HG03135 (cell line): ENCODE measurements around the gene CACNA1A.
"Not testable (repeated sequence)": the region's sequence is repeated elsewhere in the genome, so short reads cannot be mapped to it uniquely, and the experiment has no call there.

Experiments used
- ATAC-seq: cut with Tn5 transposase; IDR thresholded peaks from one replicate; pipeline ENCODE4 v1.9.1; 2021; ENCODE audit warnings: mild to moderate bottlenecking, moderate library complexity; ENCODE audit not compliant: unreplicated experiment

The CACNA1A gene

DNA sequence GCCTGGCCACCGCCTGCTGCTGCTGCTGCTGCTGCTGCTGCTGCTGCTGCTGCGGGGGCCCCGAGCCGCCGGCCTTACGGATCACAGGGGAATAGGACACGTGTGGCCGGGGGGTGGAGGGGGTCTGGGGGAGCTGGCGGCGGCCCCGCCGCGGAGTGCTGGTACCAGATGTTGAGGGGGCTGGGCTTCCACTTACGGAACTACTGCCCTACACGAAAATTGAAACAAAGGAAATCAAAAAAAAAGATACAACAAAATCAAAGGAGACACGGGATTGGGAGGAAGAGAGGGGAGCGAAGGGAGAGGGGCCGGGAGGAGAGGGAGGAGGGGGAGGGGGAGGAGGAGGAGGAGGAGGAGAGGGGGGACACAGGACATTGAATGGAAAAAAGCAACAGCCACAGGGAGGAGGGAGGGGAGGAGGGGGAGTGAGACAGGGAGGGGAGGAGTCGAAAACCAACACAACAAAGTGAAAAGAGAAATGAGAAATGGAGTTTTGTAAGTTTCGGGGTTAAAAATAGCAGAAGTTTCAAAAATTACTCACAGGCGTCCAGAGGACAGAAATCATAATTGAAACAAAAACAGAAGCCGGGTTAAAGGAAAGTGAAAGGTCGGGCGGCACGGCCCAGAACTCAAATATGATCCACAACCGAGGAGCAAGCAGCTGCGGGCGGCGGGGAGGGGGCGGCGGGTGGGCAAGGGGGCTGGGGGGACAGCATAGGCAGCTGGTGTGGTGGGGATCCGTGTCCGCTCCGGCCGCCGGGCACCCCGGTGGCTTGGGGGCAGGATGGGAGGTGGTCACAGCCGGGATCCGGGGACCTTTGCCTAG is 298.2 kb downstream of the CACNA1A start:
- ATAC-seq: peak; percentile 60

DNA sequence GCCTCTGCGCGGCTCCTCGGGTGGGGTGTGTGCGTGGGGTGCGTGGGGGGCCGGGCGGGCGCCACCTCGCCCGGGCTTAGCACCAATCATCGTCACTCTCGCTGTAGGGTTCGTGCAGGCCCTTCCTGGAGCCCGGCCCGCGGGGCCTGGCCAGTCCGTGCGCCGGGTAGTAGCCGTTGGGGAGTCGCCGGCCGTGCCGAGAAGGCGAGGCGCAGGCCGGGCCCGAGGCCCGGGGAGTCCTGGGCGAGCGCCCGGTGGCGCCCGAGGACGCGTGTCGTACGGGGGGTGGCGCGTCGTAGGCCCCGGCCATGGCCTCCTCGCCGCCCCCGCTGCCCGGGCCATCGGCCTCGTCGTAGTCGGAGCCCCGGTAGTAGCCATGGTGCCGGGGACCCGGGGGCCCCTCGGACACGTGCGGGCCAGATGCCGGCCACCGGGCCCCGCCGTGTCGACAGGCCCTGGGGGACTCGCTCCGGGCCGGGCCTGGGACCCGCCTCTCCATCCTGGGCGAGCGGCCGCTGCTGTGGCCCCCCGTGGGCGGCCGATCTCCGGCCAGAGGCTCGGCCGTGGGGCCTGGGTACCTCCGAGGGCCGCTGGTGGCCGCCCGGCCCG is 298.9 kb downstream of the CACNA1A start:
- no peak for ATAC-seq

DNA sequence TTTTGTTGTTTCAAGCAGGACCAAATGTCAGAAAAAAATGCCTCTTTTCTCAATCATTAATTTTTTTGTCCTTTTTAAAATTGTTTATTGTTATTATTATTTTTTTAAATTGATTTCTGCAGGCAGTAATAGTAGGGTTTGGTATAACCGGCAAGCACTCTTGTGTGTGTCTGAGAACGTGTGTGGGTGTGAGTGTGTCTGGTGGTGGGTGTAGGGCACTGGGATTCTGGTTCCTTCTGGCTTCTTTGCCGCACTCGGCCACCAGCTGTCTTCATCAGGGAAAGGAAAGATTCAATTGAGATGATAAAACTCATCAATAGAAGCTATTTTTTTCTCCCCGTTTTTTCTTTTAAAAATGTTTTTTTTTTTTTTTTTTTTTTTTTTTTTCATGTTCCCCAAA is 299.7 kb downstream of the CACNA1A start:
- ATAC-seq: no peak

DNA sequence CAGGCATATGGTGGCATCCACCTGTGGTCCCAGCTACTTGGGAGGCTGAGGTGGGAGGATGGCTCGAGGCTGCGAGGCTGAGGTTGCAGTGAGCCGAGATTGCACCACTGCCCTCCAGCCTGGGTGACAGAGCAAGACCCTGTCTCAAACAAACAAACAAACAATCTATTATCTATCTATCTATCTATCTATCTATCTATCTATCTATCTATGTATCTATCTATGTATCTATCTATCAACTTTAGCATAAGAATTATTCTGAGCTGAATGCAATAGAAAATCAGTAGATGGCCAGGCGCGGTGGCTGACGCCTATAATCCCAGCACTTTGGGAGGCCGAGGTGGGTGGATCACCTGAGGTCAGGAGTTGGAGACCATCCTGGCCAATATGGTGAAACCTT is 304.2 kb downstream of the CACNA1A start:
- ATAC-seq: not testable (repeated sequence)

DNA sequence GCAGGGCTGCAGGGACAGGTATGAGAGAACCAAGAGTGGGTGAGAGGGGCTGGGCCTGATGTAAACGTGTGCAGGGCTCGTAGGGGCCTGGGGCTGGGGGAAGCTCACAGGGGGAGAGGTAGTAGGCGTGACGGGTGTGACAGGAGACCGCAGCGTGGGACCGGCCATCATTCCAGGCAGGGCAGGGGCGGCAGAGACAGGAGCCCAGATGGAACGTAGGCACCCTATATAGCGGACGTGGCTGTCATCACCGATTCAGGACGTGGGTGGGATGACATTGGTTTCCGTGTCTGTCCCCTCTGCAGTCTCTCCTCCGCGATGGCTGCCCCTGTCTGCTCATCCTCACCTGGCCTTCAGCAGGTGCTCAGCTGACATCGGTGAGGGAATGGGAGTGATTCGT is 307.6 kb downstream of the CACNA1A start:
- ATAC-seq: no peak

DNA sequence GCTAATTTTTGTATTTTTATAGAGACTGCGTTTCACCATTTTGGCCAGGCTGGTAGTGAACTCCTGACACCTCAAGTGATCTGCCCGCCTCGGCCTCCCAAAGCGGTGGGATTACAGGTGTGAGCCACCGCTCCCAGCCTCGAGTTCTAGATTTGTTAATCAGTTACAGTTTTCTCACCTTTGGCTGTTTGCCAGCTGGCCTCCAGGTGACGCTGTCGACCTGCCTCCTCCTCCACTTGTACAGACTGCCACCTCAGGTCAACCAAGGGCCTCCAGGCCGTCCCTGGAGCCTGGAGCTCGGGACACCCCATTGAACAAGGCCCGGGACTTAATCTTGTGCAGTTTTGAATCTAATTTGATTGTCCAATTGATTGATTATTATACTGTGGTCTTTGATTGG is 310.6 kb downstream of the CACNA1A start:
- no peak for ATAC-seq

DNA sequence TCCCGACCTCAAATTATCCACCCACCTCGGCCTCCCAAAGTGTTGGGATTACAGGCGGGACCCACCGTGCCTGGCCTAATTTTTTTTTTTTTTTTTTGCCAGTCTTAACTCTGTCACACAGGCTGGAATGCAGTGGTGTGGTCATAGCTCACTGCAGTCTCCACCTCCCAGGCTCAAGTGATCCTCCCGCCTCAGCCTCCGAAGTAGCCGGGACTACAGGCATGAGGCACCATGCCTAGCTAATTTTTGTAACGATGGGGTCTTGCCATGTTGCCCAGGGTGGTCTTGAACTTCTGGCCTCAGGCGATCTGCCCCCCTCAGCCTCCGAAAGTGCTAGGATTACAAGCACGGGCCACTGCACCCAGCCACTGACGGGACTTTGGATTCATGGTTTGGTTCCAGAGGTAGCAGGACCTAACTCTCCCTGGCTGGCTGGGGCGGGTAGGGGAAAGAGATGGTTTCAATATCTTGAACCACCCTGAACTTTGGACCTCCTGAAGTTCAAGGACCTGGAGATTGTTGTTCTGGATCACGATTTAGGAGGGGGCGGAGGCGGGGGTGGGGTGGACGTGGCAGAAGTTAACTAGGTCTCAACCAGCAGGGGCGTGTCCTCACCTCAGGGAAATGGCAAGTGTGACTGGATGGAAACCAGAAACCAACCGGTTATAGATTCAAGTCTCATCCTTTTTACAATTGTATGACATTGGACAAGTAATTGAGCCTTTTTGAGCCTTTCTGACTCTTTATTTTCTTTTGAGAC is 315.3 kb downstream of the CACNA1A start:
- no peak for ATAC-seq

DNA sequence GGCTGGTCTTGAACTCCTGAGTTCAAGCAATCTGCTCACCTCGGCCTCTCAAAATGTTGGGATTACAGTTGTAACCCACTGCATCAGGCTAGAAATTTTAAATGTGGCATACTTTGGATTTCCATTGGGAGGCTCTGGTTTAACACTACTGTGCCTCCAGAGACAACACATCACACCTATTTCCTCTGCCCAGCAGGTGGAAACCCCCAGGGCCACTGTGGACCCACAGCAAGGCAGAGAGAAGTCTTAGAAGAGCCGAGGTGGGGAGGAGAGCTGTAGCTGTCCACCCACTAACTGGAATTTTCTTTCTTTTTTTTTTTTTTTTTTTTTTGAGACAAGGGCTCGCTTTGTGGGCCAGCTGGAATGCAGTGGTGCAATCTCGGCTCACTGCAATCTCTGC is 316.7 kb downstream of the CACNA1A start:
- no peak for ATAC-seq

DNA sequence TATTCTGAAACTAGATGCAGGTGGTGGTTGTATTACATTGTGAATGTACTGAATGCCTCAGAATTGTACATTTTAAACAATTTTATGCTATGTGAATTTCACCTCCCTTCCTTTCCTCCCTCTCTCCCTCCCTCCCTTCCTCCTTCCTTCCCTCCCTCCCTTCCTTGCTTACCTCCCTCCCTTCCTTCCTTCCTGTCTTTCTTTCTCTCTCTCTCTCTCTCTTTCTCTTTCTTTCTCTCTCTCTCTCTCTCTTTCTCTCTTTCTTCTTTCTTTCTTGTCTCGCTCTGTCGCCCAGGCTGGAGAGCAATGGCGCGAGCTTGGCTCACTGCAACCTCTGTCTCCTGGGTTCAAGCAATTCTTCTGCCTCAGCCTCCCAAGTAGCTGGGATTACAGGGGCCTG is 318.9 kb downstream of the CACNA1A start:
- ATAC-seq: no peak

DNA sequence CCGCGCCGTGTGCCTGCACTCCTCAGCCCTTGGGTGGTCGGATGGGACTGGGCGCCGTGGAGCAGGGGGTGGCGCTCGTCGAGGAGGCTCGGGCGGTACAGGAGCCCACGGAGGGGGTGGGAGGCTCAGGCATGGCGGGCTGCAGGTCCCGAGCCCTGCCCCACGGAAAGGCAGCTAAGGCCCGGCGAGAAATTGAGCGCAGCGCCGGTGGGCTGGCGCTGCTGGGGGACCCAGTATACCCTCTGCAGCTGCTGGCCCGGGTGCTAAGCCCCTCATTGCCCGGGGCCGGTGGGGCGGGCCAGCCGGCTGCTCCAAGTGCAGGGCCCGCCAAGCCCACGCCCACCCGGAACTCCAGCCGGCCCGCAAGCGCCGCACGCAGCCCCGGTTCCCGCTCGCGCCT is 319.6 kb downstream of the CACNA1A start:
- not testable (repeated sequence) for ATAC-seq

DNA sequence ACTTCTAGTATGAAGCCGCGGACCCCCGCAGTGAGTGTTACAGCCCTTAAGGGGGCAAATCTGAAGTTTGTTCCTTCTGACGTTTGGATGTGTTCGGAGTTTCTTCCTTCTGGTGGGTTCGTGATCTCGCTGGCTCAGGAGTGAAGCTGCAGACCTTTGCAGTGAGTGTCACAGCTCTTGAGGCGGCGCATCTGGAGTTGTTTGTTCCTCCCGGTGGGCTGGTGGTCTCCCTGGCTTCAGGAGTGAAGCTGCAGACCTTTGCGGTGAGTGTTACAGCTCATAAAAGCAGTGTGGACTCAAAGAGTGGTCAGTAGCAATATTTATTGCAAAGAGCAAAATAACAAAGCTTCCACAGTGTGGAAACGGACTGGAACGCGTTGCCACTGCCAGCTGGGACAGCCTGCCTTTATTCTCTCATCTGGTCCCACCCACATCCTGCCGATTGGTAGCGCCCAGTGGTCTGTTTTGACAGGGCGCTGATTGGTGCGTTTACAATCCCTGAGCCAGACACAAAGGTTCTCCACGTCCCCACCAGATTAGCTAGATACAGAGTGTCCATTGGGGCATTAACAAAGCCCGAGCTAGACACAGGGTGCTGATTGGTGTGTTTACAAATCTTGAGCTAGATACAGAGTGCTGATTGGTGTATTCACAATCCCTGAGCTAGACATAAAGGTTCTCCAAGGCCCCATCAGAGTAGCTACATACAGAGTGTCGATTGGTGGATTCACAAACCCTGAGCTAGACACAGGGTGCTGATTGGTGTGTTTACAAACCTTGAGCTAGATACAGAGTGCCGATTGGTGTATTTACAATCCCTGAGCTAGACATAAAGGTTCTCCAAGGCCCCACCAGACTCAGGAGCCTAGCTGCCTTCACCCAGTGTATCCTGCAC is 320.3 kb downstream of the CACNA1A start:
- not testable (repeated sequence) for ATAC-seq

DNA sequence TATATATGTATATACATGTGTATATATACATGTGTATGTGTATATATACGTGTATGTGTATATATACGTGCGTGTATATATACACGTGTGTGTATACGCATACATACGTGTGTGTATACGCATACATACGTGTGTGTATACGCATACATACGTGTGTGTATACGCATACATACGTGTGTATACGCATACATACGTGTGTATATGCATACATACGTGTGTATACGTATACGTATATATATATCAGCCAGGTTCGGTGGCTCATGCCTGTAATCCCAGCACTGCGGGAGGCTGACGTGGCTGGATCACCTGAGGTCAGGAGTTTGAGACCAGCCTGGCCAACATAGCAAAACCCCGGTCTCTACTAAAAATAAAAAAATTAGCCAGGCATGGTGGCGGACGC is 321.4 kb downstream of the CACNA1A start:
- not testable (repeated sequence) for ATAC-seq

DNA sequence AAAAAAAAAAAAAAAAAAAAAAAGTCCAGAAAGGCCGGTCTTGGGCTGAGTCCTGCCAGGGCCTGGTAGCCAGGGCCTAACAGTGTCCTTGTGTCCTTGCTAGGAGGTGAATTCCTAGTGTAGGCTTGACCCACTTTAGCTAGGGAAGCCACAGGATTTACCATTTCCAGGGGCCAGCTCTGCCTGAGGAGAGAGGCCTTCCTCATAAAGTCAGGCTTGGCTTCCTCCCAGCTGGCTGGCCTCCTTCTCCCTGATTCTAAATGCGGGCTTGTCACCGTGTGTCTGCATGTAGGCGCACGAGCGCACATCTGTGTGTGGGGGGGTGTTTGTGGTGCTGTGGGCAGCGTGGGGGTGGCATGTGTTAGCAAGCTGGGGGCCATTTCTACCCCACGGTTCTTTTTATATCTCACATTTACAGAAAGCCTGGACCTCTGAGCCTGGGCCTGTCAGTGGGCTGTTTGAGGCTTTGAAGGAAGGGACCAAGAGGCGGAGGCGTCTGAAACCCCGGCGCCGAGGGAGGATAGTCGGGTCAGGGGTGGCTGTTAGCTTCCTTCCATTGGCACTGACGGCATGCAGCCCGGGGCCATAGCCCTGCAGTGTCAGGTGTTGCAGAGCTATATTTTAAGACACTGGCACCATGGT is 324.4 kb downstream of the CACNA1A start:
- ATAC-seq: no peak

DNA sequence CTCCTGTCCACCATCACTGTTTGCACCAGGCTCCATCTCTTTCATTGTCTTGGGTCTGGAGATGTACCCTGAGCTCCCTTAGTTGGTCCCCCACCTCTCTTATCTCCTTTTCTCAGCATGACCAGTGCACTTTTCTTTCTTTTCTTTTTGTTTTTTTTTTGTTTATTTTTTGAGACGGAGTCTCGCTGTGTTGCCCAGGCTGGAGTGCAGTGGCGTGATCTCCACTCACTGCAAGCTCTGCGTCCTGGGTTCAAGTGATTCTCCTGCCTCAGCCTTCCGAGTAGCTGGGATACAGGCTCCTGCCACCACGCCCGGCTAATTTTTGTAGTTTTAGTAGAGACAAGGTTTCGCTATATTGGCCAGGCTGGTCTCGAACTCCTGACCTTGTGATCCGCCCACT is 328.0 kb downstream of the CACNA1A start:
- ATAC-seq: not testable (repeated sequence)

DNA sequence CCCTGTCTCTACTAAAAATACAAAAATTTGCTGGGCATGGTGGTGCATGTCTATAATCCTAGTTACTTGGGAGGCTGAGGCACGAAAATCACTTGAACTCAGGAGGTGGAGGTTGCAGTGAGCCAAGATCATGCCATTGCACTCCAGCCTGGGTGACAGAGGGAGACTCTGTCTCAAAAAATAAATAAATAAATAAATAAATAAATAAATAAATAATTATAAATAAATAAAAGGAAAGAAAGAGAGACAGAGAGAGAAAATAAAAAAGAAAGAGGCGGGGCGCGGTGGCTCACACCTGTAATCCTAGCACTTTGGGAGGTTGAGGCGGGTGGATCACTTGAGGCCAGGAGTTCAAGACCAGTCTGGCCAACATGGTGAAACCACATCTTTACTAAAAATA is 328.7 kb downstream of the CACNA1A start:
- ATAC-seq: not testable (repeated sequence)

DNA sequence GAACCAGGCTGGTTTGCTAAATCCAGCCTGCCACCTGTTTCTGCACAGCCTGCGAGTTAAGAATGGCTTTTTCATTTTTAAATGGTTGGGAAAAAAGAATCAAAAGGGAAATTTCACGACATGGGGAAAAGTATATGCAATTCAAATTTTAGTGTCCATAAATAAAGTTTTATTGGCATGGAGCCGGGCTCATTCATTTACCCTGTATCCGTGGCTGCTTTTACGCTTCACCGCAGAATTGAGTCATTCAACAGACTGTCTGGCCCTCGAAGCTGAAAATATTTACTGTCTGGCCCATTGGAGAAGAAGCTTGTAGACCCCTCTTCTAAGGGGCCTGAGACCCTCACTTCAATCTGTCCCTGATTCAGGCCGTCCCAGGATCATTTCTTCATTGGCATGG is 329.9 kb downstream of the CACNA1A start:
- ATAC-seq: no peak

DNA sequence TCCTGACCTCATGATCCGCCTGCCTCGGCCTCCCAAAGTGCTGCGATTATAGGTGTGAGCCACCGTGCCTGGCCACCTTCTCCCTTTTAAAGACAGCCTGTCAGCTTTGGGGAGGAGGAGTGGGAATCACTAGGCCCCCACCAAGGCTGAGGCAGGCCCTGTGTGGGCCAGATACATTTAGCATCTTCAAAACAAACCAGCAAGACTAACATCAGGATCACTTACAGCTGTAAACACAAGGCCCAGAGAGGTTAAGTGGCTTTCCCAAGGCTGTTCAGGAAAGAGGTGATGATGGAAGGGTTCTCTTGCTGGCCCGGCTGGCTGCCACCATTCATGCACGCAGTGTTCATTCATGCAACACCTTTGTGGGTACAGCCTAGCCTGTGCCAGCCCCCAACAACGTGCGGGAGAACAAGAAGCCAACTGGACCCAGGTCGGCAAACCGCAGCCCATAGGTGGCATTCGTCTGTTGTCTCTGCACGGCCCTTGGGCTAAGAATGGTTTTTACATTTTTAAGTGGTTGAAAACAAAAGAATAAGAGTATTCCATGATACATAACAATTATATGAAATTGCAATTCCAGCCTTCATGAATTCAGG is 333.0 kb downstream of the CACNA1A start:
- no peak for ATAC-seq

DNA sequence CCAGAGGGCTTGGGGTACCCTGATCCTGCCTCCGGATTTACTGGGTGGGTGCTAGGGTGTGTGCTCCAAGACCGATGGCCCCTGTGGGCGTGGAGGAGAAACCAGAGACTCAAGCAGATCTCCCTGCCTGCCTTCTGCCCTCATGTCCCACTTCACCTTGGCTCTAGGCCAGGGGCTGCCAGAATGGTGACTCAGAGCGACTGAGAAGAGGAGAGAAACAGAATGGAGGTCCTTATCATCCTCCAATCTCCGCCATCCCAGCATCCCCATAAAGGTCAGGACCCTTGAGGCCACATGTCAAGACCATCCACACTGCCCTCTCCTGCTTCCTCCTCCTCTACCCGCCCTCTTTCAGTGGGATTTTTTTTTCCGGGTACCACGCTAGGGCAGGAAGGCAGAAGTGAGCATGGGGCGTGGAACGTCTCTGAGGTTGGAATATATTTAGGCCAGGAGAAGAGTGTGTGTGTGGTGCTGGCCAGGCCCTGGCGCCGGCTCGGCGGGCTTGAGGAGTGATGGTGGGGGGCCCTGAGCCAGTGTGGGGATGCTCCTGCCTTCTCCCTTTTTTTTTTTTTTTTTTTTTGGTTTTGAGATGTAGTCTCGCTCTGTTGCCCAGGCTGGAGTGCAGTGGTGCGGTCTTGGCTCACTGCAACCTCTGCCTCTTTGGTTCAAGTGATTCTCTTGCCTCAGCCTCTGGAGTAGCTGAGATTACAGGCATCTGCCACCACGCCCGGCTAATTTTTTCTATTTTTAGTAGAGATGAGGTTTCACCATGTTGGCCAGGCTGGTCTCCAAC is 333.7 kb downstream of the CACNA1A start:
- ATAC-seq: no peak

DNA sequence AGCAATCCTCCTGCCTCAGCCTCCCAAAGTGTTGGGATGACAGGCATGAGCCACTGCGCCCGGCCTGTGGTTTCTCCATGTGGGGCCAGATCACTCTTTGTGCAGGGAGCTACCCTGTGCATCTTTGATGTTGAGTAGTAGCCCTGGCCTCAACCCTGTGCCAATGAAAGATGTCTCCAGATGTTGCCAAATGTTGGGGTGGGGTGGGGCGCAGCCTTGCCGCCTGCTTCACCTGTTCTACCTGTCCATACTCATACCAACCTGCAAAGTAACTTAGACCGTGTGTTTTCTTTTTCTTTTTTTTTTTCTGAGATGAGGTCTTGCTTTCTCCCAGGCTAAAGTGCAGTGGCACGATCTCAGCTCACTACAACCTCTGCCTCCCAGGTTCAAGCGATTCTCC is 335.1 kb downstream of the CACNA1A start:
- no peak for ATAC-seq
